HepG2 (cell line): Measurements from ENCODE around the gene RPL4. TPM values are rescaled to one million over a fixed set of nuclear protein-coding genes. Genes with fewer than 3 reads are reported as not detected.
A peak's percentile ranks its signal among the peaks of the same experiment; 100 is the strongest.

Experiments
- AHR ChIP-seq: IDR thresholded peaks from 2 replicates; pipeline ENCODE4 v1.6.1; 2018; ENCODE audit warnings: missing genetic modification reagents, missing compliant biosample characterization
- ATM ChIP-seq: fragments of 450-650 bp; IDR thresholded peaks from 2 replicates; pipeline ENCODE4 v1.7.1; 2017; ENCODE audit warnings: mild to moderate bottlenecking, borderline replicate concordance
- CREB1 ChIP-seq, 2 experiments: fragments of 450-650 bp in 1 of 2; IDR thresholded peaks; 2 replicates each; pipeline ENCODE4 v1.6.1; 2016 to 2017; ENCODE audit warnings: control low read depth in 1 of 2, mild to moderate bottlenecking in 1 of 2, missing compliant biosample characterization in 1 of 2, missing genetic modification characterization in 1 of 2
- FLYWCH1 ChIP-seq: sonication (generic); formaldehyde crosslinking; IDR thresholded peaks from 2 replicates; pipeline ENCODE4 v1.8.1; 2023; ENCODE audit warnings: mild to moderate bottlenecking, missing genetic modification reagents
- HDAC1 ChIP-seq: sonication (generic); formaldehyde crosslinking; IDR thresholded peaks from 2 replicates; pipeline ENCODE4 v1.5.1; 2020; ENCODE audit warnings: mild to moderate bottlenecking, missing genetic modification reagents
- JARID2 ChIP-seq: sonication (generic); formaldehyde crosslinking; IDR thresholded peaks from 2 replicates; pipeline ENCODE4 v1.8.1; 2023; ENCODE audit warnings: missing genetic modification reagents, inconsistent platforms; ENCODE audit not compliant: insufficient replicate concordance
- KAT7 ChIP-seq: IDR thresholded peaks from 2 replicates; pipeline ENCODE4 v1.6.1; 2018; ENCODE audit warnings: borderline replicate concordance, missing compliant biosample characterization
- KDM3A ChIP-seq: IDR thresholded peaks from 2 replicates; pipeline ENCODE4 v1.6.1; 2018; ENCODE audit warnings: low read depth, missing compliant biosample characterization
- MLLT10 ChIP-seq: sonication (generic); formaldehyde crosslinking; IDR thresholded peaks from 2 replicates; pipeline ENCODE4 v1.4.0; 2020; ENCODE audit warnings: missing genetic modification reagents
- NCOA5 ChIP-seq: sonication (generic); formaldehyde crosslinking; IDR thresholded peaks from 2 replicates; pipeline ENCODE4 v1.4.0; 2020; ENCODE audit warnings: missing genetic modification reagents
- NR1H2 ChIP-seq: sonication (generic); formaldehyde crosslinking; IDR thresholded peaks from 2 replicates; pipeline ENCODE4 v1.8.1; 2022; ENCODE audit warnings: low read depth, missing genetic modification reagents, borderline replicate concordance
- RBFOX2 ChIP-seq: fragments of 200-400 bp; formaldehyde crosslinking; IDR thresholded peaks from 2 replicates; pipeline ENCODE4 v1.6.1; 2017; ENCODE audit warnings: low read depth, mild to moderate bottlenecking, low read length
- TSC22D2 ChIP-seq: sonication (generic); formaldehyde crosslinking; IDR thresholded peaks from 2 replicates; pipeline ENCODE4 v1.5.1; 2020; ENCODE audit warnings: missing genetic modification reagents, mild to moderate bottlenecking, borderline replicate concordance
- polyA plus RNA-seq, 8 experiments: library from polyadenylated mRNA; depleted of rRNA in 3 of 8; stranded (reverse) in 7 of 8; unstranded in 1 of 8; fragments of >200 nt; fragmentation: Illumina TruSeq in 4 of 8; extraction: Trizol in 4 of 8; gene quantifications; 2 replicates each; pipeline versions ENCODE4 v1.2.1 to v1.2.3, GENCODE V29; 2011 to 2016; ENCODE audit warnings: low read depth in 4 of 8, missing spikeins in 1 of 8, mixed read lengths in 1 of 8; ENCODE audit not compliant: insufficient read depth in 1 of 8
- total RNA-seq, 5 experiments: library from RNA; depleted of rRNA; stranded (reverse); fragments of >200 nt; fragmentation: Illumina TruSeq; extraction: Trizol; gene quantifications; 2 replicates each; pipeline ENCODE4 v1.2.3, GENCODE V29; 2016; ENCODE audit warnings: low read depth in 1 of 5
- TF ChIP-seq, protein P1 (sequence below): sonication (generic); formaldehyde crosslinking; IDR thresholded peaks from 2 replicates; pipeline ENCODE4 v1.5.1; 2020; ENCODE audit warnings: mild to moderate bottlenecking, missing genetic modification reagents, borderline replicate concordance
- TF ChIP-seq, protein P2 (sequence below): sonication (generic); formaldehyde crosslinking; IDR thresholded peaks from 2 replicates; pipeline ENCODE4 v1.4.0; 2020; ENCODE audit warnings: mild to moderate bottlenecking, low read depth, missing genetic modification reagents
- TF ChIP-seq, protein P3 (sequence below): sonication (generic); formaldehyde crosslinking; IDR thresholded peaks from 2 replicates; pipeline ENCODE4 v1.4.0; 2020; ENCODE audit warnings: mild to moderate bottlenecking, missing genetic modification reagents
- TF ChIP-seq, protein P4 (sequence below): sonication (generic); formaldehyde crosslinking; IDR thresholded peaks from 2 replicates; pipeline ENCODE4 v1.4.0; 2020; ENCODE audit warnings: missing genetic modification reagents; ENCODE audit errors: not compliant biosample characterization

Gene RPL4
- total and polyA plus RNA-seq, 2 of the 13 experiments (the other 11 are each of a cell fraction or from before 2014, with no cell fraction given), result 3,630 to 3,960 TPM

DNA sequence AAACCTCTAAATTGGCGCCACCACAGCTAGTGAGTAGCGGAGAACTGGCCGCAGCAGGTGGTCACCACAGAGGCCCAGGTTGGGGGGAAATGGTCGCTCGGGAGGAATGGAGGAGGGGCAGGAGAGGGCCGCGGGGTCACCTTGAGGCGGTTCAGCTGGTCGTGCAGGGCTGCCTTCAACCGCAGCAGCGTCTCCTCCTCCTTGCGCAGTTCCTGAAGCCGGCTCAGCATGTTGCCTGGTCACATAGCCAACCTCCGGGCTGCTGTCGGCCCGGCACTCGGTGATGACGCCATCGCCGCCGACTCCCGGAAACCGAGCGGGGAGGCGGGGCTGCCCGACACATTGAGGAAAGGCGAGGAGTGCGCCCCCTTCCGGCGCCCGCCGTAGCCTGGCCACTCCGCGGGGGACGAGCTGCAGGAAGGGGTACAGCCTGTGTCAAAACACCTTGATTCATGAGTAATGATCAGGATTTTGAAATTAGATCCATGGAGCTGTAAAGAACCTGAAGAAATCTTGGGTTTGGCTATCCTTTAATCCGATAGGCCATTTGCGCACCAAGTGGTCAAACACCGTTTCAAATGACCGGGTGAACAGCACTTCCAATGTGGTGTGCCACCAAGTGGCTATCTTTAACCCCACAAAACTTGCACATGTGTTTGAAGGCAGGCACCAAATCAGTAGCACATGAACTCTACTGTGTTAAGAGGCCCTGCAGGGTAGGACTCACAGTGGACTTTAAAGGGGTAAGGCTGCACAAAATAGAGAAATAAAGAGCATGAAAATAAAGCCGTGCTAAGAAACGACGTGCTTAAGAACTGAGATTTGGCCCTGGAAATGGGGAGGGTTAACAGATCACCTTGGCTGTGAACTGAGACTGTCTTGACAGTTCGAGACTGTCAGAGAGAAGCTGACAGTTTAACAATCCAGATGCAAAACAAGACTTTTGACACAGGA is 6.9 kb downstream of the RPL4 start, which contains the start of gene SNAPC5 (continued):
- TF ChIP-seq, protein P1, sequence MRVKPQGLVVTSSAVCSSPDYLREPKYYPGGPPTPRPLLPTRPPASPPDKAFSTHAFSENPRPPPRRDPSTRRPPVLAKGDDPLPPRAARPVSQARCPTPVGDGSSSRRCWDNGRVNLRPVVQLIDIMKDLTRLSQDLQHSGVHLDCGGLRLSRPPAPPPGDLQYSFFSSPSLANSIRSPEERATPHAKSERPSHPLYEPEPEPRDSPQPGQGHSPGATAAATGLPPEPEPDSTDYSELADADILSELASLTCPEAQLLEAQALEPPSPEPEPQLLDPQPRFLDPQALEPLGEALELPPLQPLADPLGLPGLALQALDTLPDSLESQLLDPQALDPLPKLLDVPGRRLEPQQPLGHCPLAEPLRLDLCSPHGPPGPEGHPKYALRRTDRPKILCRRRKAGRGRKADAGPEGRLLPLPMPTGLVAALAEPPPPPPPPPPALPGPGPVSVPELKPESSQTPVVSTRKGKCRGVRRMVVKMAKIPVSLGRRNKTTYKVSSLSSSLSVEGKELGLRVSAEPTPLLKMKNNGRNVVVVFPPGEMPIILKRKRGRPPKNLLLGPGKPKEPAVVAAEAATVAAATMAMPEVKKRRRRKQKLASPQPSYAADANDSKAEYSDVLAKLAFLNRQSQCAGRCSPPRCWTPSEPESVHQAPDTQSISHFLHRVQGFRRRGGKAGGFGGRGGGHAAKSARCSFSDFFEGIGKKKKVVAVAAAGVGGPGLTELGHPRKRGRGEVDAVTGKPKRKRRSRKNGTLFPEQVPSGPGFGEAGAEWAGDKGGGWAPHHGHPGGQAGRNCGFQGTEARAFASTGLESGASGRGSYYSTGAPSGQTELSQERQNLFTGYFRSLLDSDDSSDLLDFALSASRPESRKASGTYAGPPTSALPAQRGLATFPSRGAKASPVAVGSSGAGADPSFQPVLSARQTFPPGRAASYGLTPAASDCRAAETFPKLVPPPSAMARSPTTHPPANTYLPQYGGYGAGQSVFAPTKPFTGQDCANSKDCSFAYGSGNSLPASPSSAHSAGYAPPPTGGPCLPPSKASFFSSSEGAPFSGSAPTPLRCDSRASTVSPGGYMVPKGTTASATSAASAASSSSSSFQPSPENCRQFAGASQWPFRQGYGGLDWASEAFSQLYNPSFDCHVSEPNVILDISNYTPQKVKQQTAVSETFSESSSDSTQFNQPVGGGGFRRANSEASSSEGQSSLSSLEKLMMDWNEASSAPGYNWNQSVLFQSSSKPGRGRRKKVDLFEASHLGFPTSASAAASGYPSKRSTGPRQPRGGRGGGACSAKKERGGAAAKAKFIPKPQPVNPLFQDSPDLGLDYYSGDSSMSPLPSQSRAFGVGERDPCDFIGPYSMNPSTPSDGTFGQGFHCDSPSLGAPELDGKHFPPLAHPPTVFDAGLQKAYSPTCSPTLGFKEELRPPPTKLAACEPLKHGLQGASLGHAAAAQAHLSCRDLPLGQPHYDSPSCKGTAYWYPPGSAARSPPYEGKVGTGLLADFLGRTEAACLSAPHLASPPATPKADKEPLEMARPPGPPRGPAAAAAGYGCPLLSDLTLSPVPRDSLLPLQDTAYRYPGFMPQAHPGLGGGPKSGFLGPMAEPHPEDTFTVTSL (CRISPR knock-in tag), result no peak; the same call in 1 of the 2 replicates
- peak; percentile 98 for TF ChIP-seq RBFOX2
- peak; percentile 98 for TF ChIP-seq HDAC1 (CRISPR knock-in tag)
- no peak for TF ChIP-seq MLLT10 (CRISPR knock-in tag)
- TF ChIP-seq, protein P2, sequence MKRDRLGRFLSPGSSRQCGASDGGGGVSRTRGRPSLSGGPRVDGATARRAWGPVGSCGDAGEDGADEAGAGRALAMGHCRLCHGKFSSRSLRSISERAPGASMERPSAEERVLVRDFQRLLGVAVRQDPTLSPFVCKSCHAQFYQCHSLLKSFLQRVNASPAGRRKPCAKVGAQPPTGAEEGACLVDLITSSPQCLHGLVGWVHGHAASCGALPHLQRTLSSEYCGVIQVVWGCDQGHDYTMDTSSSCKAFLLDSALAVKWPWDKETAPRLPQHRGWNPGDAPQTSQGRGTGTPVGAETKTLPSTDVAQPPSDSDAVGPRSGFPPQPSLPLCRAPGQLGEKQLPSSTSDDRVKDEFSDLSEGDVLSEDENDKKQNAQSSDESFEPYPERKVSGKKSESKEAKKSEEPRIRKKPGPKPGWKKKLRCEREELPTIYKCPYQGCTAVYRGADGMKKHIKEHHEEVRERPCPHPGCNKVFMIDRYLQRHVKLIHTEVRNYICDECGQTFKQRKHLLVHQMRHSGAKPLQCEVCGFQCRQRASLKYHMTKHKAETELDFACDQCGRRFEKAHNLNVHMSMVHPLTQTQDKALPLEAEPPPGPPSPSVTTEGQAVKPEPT, result no peak
- TF ChIP-seq, protein P3, sequence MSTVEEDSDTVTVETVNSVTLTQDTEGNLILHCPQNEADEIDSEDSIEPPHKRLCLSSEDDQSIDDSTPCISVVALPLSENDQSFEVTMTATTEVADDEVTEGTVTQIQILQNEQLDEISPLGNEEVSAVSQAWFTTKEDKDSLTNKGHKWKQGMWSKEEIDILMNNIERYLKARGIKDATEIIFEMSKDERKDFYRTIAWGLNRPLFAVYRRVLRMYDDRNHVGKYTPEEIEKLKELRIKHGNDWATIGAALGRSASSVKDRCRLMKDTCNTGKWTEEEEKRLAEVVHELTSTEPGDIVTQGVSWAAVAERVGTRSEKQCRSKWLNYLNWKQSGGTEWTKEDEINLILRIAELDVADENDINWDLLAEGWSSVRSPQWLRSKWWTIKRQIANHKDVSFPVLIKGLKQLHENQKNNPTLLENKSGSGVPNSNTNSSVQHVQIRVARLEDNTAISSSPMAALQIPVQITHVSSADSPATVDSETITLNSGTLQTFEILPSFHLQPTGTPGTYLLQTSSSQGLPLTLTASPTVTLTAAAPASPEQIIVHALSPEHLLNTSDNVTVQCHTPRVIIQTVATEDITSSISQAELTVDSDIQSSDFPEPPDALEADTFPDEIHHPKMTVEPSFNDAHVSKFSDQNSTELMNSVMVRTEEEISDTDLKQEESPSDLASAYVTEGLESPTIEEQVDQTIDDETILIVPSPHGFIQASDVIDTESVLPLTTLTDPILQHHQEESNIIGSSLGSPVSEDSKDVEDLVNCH, result no peak
- no peak for TF ChIP-seq KAT7
- peak; percentile 63; the same call in 1 of the 2 replicates for TF ChIP-seq TSC22D2 (CRISPR knock-in tag)
- TF ChIP-seq CREB1 (IDR thresholded peaks at IDR 0.05), result peak; percentile 94
- TF ChIP-seq CREB1 (CRISPR knock-in tag; IDR thresholded peaks at IDR 0.05), result peak; percentile 99
- no peak for TF ChIP-seq NCOA5 (CRISPR knock-in tag)
- no peak for TF ChIP-seq JARID2
- TF ChIP-seq ATM, result no peak
- no peak; the same call in 1 of the 2 replicates for TF ChIP-seq AHR (CRISPR knock-in tag)
- no peak for TF ChIP-seq FLYWCH1
- TF ChIP-seq, protein P4, sequence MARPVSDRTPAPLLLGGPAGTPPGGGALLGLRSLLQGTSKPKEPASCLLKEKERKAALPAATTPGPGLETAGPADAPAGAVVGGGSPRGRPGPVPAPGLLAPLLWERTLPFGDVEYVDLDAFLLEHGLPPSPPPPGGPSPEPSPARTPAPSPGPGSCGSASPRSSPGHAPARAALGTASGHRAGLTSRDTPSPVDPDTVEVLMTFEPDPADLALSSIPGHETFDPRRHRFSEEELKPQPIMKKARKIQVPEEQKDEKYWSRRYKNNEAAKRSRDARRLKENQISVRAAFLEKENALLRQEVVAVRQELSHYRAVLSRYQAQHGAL, result no peak
- 0 out of 2 replicates have a peak, but pooled peaks have one; percentile 63 for TF ChIP-seq NR1H2
- peak; percentile 91 for TF ChIP-seq KDM3A (CRISPR knock-in tag)
